ENCODE results near the gene RBM26.

DNA sequence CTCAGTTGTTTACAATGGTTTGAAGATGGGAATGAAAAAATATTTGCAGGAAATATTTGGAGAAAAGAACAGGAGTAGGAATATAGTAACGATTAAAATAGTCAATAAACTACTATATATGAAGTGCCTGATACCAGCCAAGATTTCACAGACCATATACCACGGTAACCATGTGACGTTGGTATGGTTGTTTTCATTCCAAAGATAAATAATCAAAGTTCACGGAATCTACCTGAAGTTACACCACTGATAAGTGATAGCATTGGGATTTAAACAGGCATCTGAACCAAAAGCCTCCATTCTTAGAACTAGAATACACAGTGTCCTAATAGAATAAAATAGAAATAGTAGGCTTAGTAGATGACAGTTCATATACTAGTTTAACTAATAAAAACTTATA lies 123.5 kb downstream of the RBM26 start:
- no peak for TF ChIP-seq POLR2A (IDR thresholded peaks at IDR 0.05)
- TF ChIP-seq, protein P1, sequence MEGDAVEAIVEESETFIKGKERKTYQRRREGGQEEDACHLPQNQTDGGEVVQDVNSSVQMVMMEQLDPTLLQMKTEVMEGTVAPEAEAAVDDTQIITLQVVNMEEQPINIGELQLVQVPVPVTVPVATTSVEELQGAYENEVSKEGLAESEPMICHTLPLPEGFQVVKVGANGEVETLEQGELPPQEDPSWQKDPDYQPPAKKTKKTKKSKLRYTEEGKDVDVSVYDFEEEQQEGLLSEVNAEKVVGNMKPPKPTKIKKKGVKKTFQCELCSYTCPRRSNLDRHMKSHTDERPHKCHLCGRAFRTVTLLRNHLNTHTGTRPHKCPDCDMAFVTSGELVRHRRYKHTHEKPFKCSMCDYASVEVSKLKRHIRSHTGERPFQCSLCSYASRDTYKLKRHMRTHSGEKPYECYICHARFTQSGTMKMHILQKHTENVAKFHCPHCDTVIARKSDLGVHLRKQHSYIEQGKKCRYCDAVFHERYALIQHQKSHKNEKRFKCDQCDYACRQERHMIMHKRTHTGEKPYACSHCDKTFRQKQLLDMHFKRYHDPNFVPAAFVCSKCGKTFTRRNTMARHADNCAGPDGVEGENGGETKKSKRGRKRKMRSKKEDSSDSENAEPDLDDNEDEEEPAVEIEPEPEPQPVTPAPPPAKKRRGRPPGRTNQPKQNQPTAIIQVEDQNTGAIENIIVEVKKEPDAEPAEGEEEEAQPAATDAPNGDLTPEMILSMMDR (IDR thresholded peaks at IDR 0.05), result no peak

Measured in thyroid gland (tissue), 4 donors.